Measurements from ENCODE around the gene EHMT1. TPM values are rescaled to one million over a fixed set of nuclear protein-coding genes. Genes with fewer than 3 reads are reported as not detected.

EHMT1 gene
- total RNA-seq, 1 experiment from 2014 or later = 63.9 TPM

- ChIA-PET CTCF (no interaction called here), POLR2A (interaction anchor here (0.7 kb wide), 1 partner anchor 358 kb away, joined by 6 read pairs; no protein-coding TSS in a partner anchor)
- H3K27me3 ChIP-seq (ENCODE audit: control insufficient read depth, insufficient read depth, low read length) = no peaks in the 10 kb centered on the region
- H3K4me1 ChIP-seq (ENCODE audit: control insufficient read depth, insufficient read depth, low read length) = no peaks in the 10 kb centered on the region; the same call in 1 of the 2 replicates
- in situ Hi-C loops (cut with HindIII; ENCODE audit: low pct_unique_long_range_greater_than_20kb, low sequenced_read_pairs) (no loop called here), intact Hi-C loops (cut with micrococcal nuclease; ENCODE audit: unreplicated experiment) (no loop called here)
- no TSS peak for BruUV-seq (replicated peaks)
- H3K9me3 ChIP-seq (ENCODE audit: control insufficient read depth, insufficient read depth, low read depth, low read length) = no peaks in the 10 kb centered on the region
- no peak overlapping the region for H3K4me3 ChIP-seq (ENCODE audit: low read depth in 2 of 2, low read length in 2 of 2)
- no peak overlapping the region for H3K27ac ChIP-seq (ENCODE audit: low read length)
- TF ChIP-seq POLR2AphosphoS5 (IDR thresholded peaks at IDR 0.05; ENCODE audit: low read depth, low read length) (no peak), SIN3A (IDR thresholded peaks at IDR 0.05; ENCODE audit: borderline replicate concordance, insufficient read depth, low read depth, low read length) (no peak), TCF7L2 (IDR thresholded peaks at IDR 0.05; ENCODE audit: low read depth, low read length) (no peak), REST (IDR thresholded peaks at IDR 0.05; ENCODE audit: insufficient read depth in 1 of 2, low read depth in 2 of 2, low read length in 1 of 2) (no peak), CTCF (IDR thresholded peaks at IDR 0.05) (no peak)
- DNase-seq (ENCODE audit: low read depth, low spot score) = no peak
- no peak for ATAC-seq
- H3K36me3 ChIP-seq (ENCODE audit: control insufficient read depth, insufficient read depth, low read length) = no peaks in the 10 kb centered on the region
These were observed 24.1 kb downstream of the EHMT1 start for GRCh38 chr9:137642892-137643291.

- ChIA-PET POLR2A (no interaction called here), CTCF (no interaction called here)
- H3K4me3 ChIP-seq (ENCODE audit: low read depth in 2 of 2, low read length in 2 of 2) = no peak overlapping the region
- no peaks in the 10 kb centered on the region for H3K9me3 ChIP-seq (ENCODE audit: control insufficient read depth, insufficient read depth, low read depth, low read length)
- in situ Hi-C loops (cut with HindIII; ENCODE audit: low pct_unique_long_range_greater_than_20kb, low sequenced_read_pairs) (no loop called here), intact Hi-C loops (cut with micrococcal nuclease; ENCODE audit: unreplicated experiment) (no loop called here)
- no peaks in the 10 kb centered on the region for H3K4me1 ChIP-seq (ENCODE audit: control insufficient read depth, insufficient read depth, low read length)
- no peaks in the 10 kb centered on the region for H3K36me3 ChIP-seq (ENCODE audit: control insufficient read depth, insufficient read depth, low read length)
- no peak for ATAC-seq
- no peak for DNase-seq (ENCODE audit: low read depth, low spot score)
- no peaks in the 10 kb centered on the region for H3K27me3 ChIP-seq (ENCODE audit: control insufficient read depth, insufficient read depth, low read length)
- BruUV-seq (replicated peaks) = no TSS peak
- TF ChIP-seq CTCF (IDR thresholded peaks at IDR 0.05) = no peak
- TF ChIP-seq REST (IDR thresholded peaks at IDR 0.05; ENCODE audit: insufficient read depth in 1 of 2, low read depth in 2 of 2, low read length in 1 of 2) = no peak
- TF ChIP-seq SIN3A (IDR thresholded peaks at IDR 0.05; ENCODE audit: borderline replicate concordance, insufficient read depth, low read depth, low read length) = no peak
- no peak for TF ChIP-seq TCF7L2 (IDR thresholded peaks at IDR 0.05; ENCODE audit: low read depth, low read length)
- TF ChIP-seq POLR2AphosphoS5 (IDR thresholded peaks at IDR 0.05; ENCODE audit: low read depth, low read length) = no peak
- no peak overlapping the region for H3K27ac ChIP-seq (ENCODE audit: low read length)
These were observed 25.1 kb downstream of the EHMT1 start for GRCh38 chr9:137643921-137644320.

Data from Panc1 (cell line).